Breast epithelium (tissue), 3 donors: Measurements from ENCODE around the gene PTOV1.

Experiments used
- CTCF ChIP-seq, 3 donors: fragments of 450-650 bp; IDR thresholded peaks; one replicate each; pipeline ENCODE4 v1.5.1; 2016 to 2017; ENCODE audit warnings: antibody characterized with exemption in 3 of 3, mild to moderate bottlenecking in 3 of 3, moderate library complexity in 3 of 3
- POLR2A ChIP-seq: fragments of 450-650 bp; IDR thresholded peaks from one replicate; pipeline ENCODE4 v1.6.1; 2016; ENCODE audit warnings: antibody characterized with exemption, mild to moderate bottlenecking, moderate library complexity
- POLR2AphosphoS5 ChIP-seq, 3 donors: sonication (generic); formaldehyde crosslinking; IDR thresholded peaks; one replicate each; pipeline ENCODE4 v1.6.1; 2017; ENCODE audit warnings: antibody characterized with exemption in 3 of 3

GRCh38 chr19:49871349-49871985 is 20.5 kb downstream of the PTOV1 start:
- TF ChIP-seq CTCF (IDR thresholded peaks at IDR 0.05) (no peak), POLR2A (no peak), POLR2AphosphoS5 (IDR thresholded peaks at IDR 0.05) (no peak)
